ENCODE data around the gene SALL3.
A peak's percentile ranks its signal among the peaks of the same experiment; 100 is the strongest.

SALL3 gene

GRCh38 chr18:78974115-78974761, 5.4 kb upstream of the SALL3 start:
- no peak overlapping the region for H3K27ac ChIP-seq (ENCODE audit: extremely low read depth, low read depth, low read length)

GRCh38 chr18:78975292-78975691, 4.3 kb upstream of the SALL3 start:
- CTCF ChIA-PET, result interaction anchor here (0.7 kb wide), 1 partner anchor 316 kb away, joined by 4 read pairs; no protein-coding TSS in a partner anchor
- no peak for TF ChIP-seq ZNF362 (tag by site-specific recombination; IDR thresholded peaks at IDR 0.05)
- Histone ChIP-seq H3K27ac (ENCODE audit: extremely low read depth, low read depth, low read length) (no peak overlapping the region), H3K4me1 (ENCODE audit: control insufficient read depth, insufficient read depth, low read length) (no peaks in the 10 kb centered on the region), H3K36me3 (ENCODE audit: control insufficient read depth in 2 of 2, insufficient read depth in 1 of 2, low read length in 2 of 2) (no peaks in the 10 kb centered on the region), H3K4me3 (ENCODE audit: low read depth, low read length) (no peak overlapping the region), H3K9me3 (ENCODE audit: control insufficient read depth, insufficient read depth, low read depth, low read length) (no peaks in the 10 kb centered on the region)
- POLR2A ChIA-PET, result no interaction called here

More at GRCh38 chr18:78974115-78974761, 5.4 kb upstream of the SALL3 start:
- no peak for TF ChIP-seq ZNF302 (tag by site-specific recombination; IDR thresholded peaks at IDR 0.05; ENCODE audit: low read depth)
- TF ChIP-seq PBX3 (CRISPR knock-in tag; IDR thresholded peaks at IDR 0.05), result 0 out of 2 replicates have a peak, but pooled peaks have one; percentile 39
- TF ChIP-seq ZNF596 (tag by site-specific recombination; IDR thresholded peaks at IDR 0.05), result no peak
- no peak for TF ChIP-seq FEZF1 (tag by site-specific recombination; IDR thresholded peaks at IDR 0.05)
- TF ChIP-seq ZNF174 (tag by site-specific recombination; IDR thresholded peaks at IDR 0.05), result no peak
- POLR2A ChIA-PET, result no interaction called here
- no peaks in the 10 kb centered on the region for H3K4me1 ChIP-seq (ENCODE audit: control insufficient read depth, insufficient read depth, low read length)
- no peaks in the 10 kb centered on the region for H3K9me3 ChIP-seq (ENCODE audit: control insufficient read depth, insufficient read depth, low read depth, low read length)
- H3K36me3 ChIP-seq (ENCODE audit: control insufficient read depth in 2 of 2, insufficient read depth in 1 of 2, low read length in 2 of 2), result no peaks in the 10 kb centered on the region
- CTCF ChIA-PET, result no interaction called here
- peak overlapping the region; percentile 14 for H3K4me3 ChIP-seq (ENCODE audit: low read depth, low read length)

- Histone ChIP-seq H3K36me3 (ENCODE audit: control insufficient read depth in 2 of 2, insufficient read depth in 1 of 2, low read length in 2 of 2) (no peaks in the 10 kb centered on the region), H3K4me3 (ENCODE audit: low read depth, low read length) (no peak overlapping the region), H3K9me3 (ENCODE audit: control insufficient read depth, insufficient read depth, low read depth, low read length) (no peaks in the 10 kb centered on the region), H3K27ac (ENCODE audit: extremely low read depth, low read depth, low read length) (no peak overlapping the region), H3K4me1 (ENCODE audit: control insufficient read depth, insufficient read depth, low read length) (no peaks in the 10 kb centered on the region)
- TF ChIP-seq ZNF10 (tag by site-specific recombination; IDR thresholded peaks at IDR 0.05) (no peak), HIC1 (tag by site-specific recombination; IDR thresholded peaks at IDR 0.05) (no peak), ZNF133 (tag by site-specific recombination; IDR thresholded peaks at IDR 0.05) (peak; percentile 57; the same call in 1 of the 2 replicates)
- ChIA-PET POLR2A (no interaction called here), CTCF (no interaction called here)
These were observed 3.8 kb upstream of the SALL3 start for GRCh38 chr18:78975699-78976335.

GRCh38 chr18:78976765-78977636, 2.6 kb upstream of the SALL3 start:
- POLR2A ChIA-PET, result no interaction called here
- no peak overlapping the region for H3K27ac ChIP-seq (ENCODE audit: extremely low read depth, low read depth, low read length)
- no peak overlapping the region for H3K4me3 ChIP-seq (ENCODE audit: low read depth, low read length)
- H3K4me1 ChIP-seq (ENCODE audit: control insufficient read depth, insufficient read depth, low read length), result peaks cover 2% of the 10 kb centered on the region; the same call in 1 of the 2 replicates
- CTCF ChIA-PET, result no interaction called here
- no peaks in the 10 kb centered on the region for H3K36me3 ChIP-seq (ENCODE audit: control insufficient read depth in 2 of 2, insufficient read depth in 1 of 2, low read length in 2 of 2)
- no peaks in the 10 kb centered on the region for H3K9me3 ChIP-seq (ENCODE audit: control insufficient read depth, insufficient read depth, low read depth, low read length)
- TF ChIP-seq ZBTB48 (tag by site-specific recombination; IDR thresholded peaks at IDR 0.05) (no peak), ZFP69B (tag by site-specific recombination; IDR thresholded peaks at IDR 0.05) (no peak), KLF1 (tag by site-specific recombination; IDR thresholded peaks at IDR 0.05) (no peak), ZNF423 (tag by site-specific recombination; IDR thresholded peaks at IDR 0.05) (no peak), HOXC10 (CRISPR knock-in tag; IDR thresholded peaks at IDR 0.05) (no peak), ZNF48 (tag by site-specific recombination; IDR thresholded peaks at IDR 0.05) (no peak), ZNF391 (tag by site-specific recombination; IDR thresholded peaks at IDR 0.05; ENCODE audit: borderline replicate concordance, low read depth) (no peak), ZNF416 (tag by site-specific recombination; IDR thresholded peaks at IDR 0.05) (no peak), ZNF157 (tag by site-specific recombination; IDR thresholded peaks at IDR 0.05) (no peak), KLF10 (tag by site-specific recombination; IDR thresholded peaks at IDR 0.05) (no peak)
